Measurements from ENCODE around the gene SMTN.

SMTN gene

GRCh38 chr22:31055635-31056159 is 25.4 kb upstream of the SMTN start:
- peak; percentile 69; the same call in 1 of the 2 replicates for TF ChIP-seq EP300 (IDR thresholded peaks at IDR 0.05; ENCODE audit: borderline replicate concordance)
- TF ChIP-seq CEBPB (IDR thresholded peaks at IDR 0.05), result peak; percentile 94
- TF ChIP-seq CREB1 (IDR thresholded peaks at IDR 0.05; ENCODE audit: low read depth), result peak; percentile 92
- TF ChIP-seq TEAD4 (IDR thresholded peaks at IDR 0.05), result peak; percentile 91
- no peak for TF ChIP-seq TAF1 (IDR thresholded peaks at IDR 0.05; ENCODE audit: low read depth)
- peak; percentile 91 for TF ChIP-seq NFIC (IDR thresholded peaks at IDR 0.05)
- TF ChIP-seq ZBTB7A (IDR thresholded peaks at IDR 0.05; ENCODE audit: low read depth), result no peak
- TF ChIP-seq YY1 (IDR thresholded peaks at IDR 0.05; ENCODE audit: low read depth), result no peak
- TF ChIP-seq, protein P1, sequence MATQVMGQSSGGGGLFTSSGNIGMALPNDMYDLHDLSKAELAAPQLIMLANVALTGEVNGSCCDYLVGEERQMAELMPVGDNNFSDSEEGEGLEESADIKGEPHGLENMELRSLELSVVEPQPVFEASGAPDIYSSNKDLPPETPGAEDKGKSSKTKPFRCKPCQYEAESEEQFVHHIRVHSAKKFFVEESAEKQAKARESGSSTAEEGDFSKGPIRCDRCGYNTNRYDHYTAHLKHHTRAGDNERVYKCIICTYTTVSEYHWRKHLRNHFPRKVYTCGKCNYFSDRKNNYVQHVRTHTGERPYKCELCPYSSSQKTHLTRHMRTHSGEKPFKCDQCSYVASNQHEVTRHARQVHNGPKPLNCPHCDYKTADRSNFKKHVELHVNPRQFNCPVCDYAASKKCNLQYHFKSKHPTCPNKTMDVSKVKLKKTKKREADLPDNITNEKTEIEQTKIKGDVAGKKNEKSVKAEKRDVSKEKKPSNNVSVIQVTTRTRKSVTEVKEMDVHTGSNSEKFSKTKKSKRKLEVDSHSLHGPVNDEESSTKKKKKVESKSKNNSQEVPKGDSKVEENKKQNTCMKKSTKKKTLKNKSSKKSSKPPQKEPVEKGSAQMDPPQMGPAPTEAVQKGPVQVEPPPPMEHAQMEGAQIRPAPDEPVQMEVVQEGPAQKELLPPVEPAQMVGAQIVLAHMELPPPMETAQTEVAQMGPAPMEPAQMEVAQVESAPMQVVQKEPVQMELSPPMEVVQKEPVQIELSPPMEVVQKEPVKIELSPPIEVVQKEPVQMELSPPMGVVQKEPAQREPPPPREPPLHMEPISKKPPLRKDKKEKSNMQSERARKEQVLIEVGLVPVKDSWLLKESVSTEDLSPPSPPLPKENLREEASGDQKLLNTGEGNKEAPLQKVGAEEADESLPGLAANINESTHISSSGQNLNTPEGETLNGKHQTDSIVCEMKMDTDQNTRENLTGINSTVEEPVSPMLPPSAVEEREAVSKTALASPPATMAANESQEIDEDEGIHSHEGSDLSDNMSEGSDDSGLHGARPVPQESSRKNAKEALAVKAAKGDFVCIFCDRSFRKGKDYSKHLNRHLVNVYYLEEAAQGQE (IDR thresholded peaks at IDR 0.05; ENCODE audit: low read depth), result no peak
- TF ChIP-seq FOXM1 (IDR thresholded peaks at IDR 0.05; ENCODE audit: borderline replicate concordance, low read depth), result no peak
- 0 out of 2 replicates have a peak, but pooled peaks have one; percentile 4 for TF ChIP-seq RAD21 (IDR thresholded peaks at IDR 0.05; ENCODE audit: low read depth)
- TF ChIP-seq TCF12 (IDR thresholded peaks at IDR 0.05; ENCODE audit: low read depth), result peak; percentile 84
- TF ChIP-seq, protein P2, sequence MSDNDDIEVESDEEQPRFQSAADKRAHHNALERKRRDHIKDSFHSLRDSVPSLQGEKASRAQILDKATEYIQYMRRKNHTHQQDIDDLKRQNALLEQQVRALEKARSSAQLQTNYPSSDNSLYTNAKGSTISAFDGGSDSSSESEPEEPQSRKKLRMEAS (IDR thresholded peaks at IDR 0.05), result peak; percentile 84
- peak; percentile 42 for TF ChIP-seq USF1 (IDR thresholded peaks at IDR 0.05)
- TF ChIP-seq EGR1 (IDR thresholded peaks at IDR 0.05), result no peak

DNA sequence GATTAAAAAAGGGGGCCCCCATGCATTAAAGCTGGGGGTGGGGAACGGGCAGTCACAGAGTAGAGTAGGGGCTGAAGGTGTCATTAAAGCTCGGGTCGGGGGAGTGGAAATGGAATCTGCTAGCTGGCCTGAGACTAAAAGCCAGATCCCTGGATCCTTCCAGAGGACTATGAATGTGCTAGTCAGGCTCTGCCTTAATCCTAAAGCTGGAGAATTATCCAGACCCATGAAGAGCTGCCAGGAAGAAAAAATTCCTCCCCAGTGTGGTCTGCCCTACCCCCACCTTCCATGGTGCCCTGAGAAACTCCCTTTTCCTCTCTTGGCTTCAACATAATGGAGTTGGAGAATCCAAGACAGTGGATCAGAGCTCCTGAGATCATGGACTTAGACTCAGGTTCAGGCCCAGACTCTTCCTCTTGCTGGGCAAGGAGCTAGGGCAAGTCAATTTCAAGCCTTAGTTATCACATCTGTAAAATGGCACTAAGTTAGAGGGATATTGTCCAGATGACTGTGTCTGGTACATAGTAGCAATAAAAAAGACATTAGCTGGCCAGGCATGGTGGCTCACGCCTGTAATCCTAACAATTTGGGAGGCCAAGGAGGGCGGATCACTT is 24.0 kb upstream of the SMTN start:
- TF ChIP-seq ZBTB7A (IDR thresholded peaks at IDR 0.05; ENCODE audit: low read depth) (no peak), FOXM1 (IDR thresholded peaks at IDR 0.05; ENCODE audit: borderline replicate concordance, low read depth) (no peak), EGR1 (IDR thresholded peaks at IDR 0.05) (no peak), RAD21 (IDR thresholded peaks at IDR 0.05; ENCODE audit: low read depth) (no peak), TAF1 (IDR thresholded peaks at IDR 0.05; ENCODE audit: low read depth) (no peak)

DNA sequence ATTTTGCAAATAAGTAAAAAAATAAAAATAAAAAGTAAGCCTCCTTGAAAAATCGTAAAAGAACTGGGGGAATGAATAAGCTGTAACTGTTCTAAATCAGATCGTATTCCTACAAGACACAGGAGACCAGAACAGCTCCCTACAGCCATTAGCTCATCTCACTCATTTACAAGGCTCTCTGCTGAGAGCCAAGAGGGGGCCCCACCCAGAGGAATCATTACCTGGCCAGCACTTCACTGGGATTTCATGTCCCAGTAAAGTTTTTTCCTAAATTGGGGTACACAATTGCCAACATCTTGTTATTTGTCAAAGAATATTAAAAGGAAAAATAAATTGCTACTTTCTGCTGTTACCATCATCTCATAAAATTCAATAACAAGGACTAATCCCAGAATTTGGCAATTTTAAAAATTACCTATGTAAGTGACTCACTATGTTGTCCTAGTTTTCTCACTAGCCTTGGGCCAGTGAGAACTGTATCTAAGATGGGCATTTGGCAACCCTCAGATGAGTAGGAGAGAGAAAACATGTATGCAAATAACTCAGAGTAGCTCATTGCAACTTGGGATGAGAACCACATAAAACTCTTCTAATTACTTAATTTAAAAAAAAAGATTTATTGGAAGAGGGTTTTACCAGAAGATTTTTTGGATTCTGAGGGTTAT is 18.4 kb upstream of the SMTN start:
- TF ChIP-seq USF1 (IDR thresholded peaks at IDR 0.05) (no peak), TAF1 (IDR thresholded peaks at IDR 0.05; ENCODE audit: low read depth) (no peak), CREB1 (IDR thresholded peaks at IDR 0.05; ENCODE audit: low read depth) (no peak), NFIC (IDR thresholded peaks at IDR 0.05) (no peak), TEAD4 (IDR thresholded peaks at IDR 0.05) (no peak), YY1 (IDR thresholded peaks at IDR 0.05; ENCODE audit: low read depth) (no peak), TCF12 (IDR thresholded peaks at IDR 0.05; ENCODE audit: low read depth) (no peak), FOXM1 (IDR thresholded peaks at IDR 0.05; ENCODE audit: borderline replicate concordance, low read depth) (no peak), EGR1 (IDR thresholded peaks at IDR 0.05) (no peak)
- TF ChIP-seq, protein P2 (IDR thresholded peaks at IDR 0.05), result no peak

DNA sequence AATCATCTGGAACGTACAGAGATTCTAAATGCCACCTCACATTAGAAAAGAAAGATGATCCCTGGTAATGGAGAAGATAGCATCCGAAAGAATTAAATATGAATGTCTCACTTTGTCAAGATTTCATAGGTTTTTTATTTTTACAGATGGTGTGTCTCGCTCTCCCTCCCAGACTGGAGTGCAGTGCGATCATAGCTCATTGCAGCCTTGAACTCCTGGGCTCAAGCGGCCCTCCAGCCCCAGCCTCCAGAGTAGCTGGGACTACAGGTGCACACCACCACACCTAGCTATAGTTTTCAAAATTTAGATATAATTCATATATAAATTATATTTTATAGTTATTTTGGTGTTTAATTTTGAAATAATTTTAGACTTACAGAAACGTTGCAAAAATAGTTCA is 16.7 kb upstream of the SMTN start:
- no peak for TF ChIP-seq CREB1 (IDR thresholded peaks at IDR 0.05; ENCODE audit: low read depth)
- no peak for TF ChIP-seq EP300 (IDR thresholded peaks at IDR 0.05; ENCODE audit: borderline replicate concordance)
- no peak for TF ChIP-seq EGR1 (IDR thresholded peaks at IDR 0.05)
- no peak for TF ChIP-seq ZBTB7A (IDR thresholded peaks at IDR 0.05; ENCODE audit: low read depth)

DNA sequence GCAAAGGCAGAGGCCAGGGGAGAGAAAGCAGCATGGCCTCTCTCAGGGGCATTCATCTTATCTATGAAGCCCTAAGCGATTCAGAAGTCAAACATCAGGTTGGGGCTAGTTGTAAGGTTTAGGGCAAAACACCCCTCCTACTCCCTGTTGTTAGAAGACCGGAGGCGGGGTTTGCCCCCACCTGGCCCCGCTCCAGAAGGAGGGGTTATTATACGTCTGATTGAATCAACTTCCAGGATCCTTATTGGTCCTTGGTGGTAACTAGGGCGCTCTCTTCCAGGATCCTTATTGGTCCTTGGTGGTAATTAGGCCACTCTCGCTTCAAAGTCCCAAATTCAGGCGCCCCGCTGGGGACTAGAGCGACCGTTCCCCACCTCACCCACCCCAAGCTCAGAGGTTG is 12.1 kb upstream of the SMTN start:
- TF ChIP-seq CEBPB (IDR thresholded peaks at IDR 0.05) (no peak), FOXM1 (IDR thresholded peaks at IDR 0.05; ENCODE audit: borderline replicate concordance, low read depth) (no peak)

GRCh38 chr22:31075961-31076360 is 5.2 kb upstream of the SMTN start:
- TF ChIP-seq CEBPB (IDR thresholded peaks at IDR 0.05) (no peak), TEAD4 (IDR thresholded peaks at IDR 0.05) (no peak), NFIC (IDR thresholded peaks at IDR 0.05) (no peak), RAD21 (IDR thresholded peaks at IDR 0.05; ENCODE audit: low read depth) (no peak), TCF12 (IDR thresholded peaks at IDR 0.05; ENCODE audit: low read depth) (no peak), USF1 (IDR thresholded peaks at IDR 0.05) (no peak), TAF1 (IDR thresholded peaks at IDR 0.05; ENCODE audit: low read depth) (no peak), CREB1 (IDR thresholded peaks at IDR 0.05; ENCODE audit: low read depth) (no peak)
- TF ChIP-seq, protein P1 (IDR thresholded peaks at IDR 0.05; ENCODE audit: low read depth), result no peak
- TF ChIP-seq, protein P2 (IDR thresholded peaks at IDR 0.05), result no peak

Measured in Ishikawa (cell line).